HCT116 (cell line): Measurements from ENCODE around the gene HOXD10.

Source experiments
- CEBPB ChIP-seq: IDR thresholded peaks from 2 replicates; pipeline ENCODE4 v1.6.1; 2012; ENCODE audit warnings: low read depth
- EZH2 ChIP-seq: fragments of 200-600 bp; sonication (generic); IDR thresholded peaks from 2 replicates; pipeline ENCODE4 v1.6.1; 2017; ENCODE audit warnings: antibody characterized with exemption, mixed run types
- EZH2phosphoT487 ChIP-seq: fragments of 200-600 bp; IDR thresholded peaks from 2 replicates; pipeline ENCODE4 v1.6.1; 2018; ENCODE audit warnings: antibody characterized with exemption, borderline replicate concordance
- FOSL1 ChIP-seq: IDR thresholded peaks from 2 replicates; pipeline ENCODE4 v1.6.1; 2012; ENCODE audit warnings: low read depth
- POLR2A ChIP-seq: IDR thresholded peaks from 2 replicates; pipeline ENCODE4 v1.7.0; 2011; ENCODE audit warnings: borderline replicate concordance; ENCODE audit not compliant: insufficient read depth, insufficient read length; ENCODE audit errors: extremely low read depth
- POLR2AphosphoS5 ChIP-seq: IDR thresholded peaks from 2 replicates; pipeline ENCODE4 v1.6.1; 2011; ENCODE audit warnings: mild to moderate bottlenecking, low read depth, low read length, moderate library complexity
- RAD21 ChIP-seq: IDR thresholded peaks from 2 replicates; pipeline ENCODE4 v1.6.1; 2012; ENCODE audit warnings: low read depth, mild to moderate bottlenecking
- SIN3A ChIP-seq: IDR thresholded peaks from 2 replicates; pipeline ENCODE4 v1.6.1; 2012; ENCODE audit warnings: low read depth
- TF ChIP-seq, protein P1 (sequence below), 3 experiments: fragments of 200-600 bp in 1 of 3; sonication (generic) in 1 of 3; IDR thresholded peaks in 2 of 3; conservative IDR thresholded peaks in 1 of 3; 2 replicates each; pipeline ENCODE4 v1.5.1; 2012 to 2017; ENCODE audit warnings: low read depth in 2 of 3, low read length in 2 of 3, antibody characterized with exemption in 1 of 3, borderline replicate concordance in 1 of 3, control low read depth in 1 of 3, mild to moderate bottlenecking in 1 of 3, mixed read lengths in 1 of 3, mixed run types in 1 of 3, moderate library complexity in 1 of 3; ENCODE audit not compliant: insufficient read depth in 1 of 3
- TF ChIP-seq, protein P2 (sequence below): IDR thresholded peaks from 2 replicates; pipeline ENCODE4 v1.6.1; 2012

DNA sequence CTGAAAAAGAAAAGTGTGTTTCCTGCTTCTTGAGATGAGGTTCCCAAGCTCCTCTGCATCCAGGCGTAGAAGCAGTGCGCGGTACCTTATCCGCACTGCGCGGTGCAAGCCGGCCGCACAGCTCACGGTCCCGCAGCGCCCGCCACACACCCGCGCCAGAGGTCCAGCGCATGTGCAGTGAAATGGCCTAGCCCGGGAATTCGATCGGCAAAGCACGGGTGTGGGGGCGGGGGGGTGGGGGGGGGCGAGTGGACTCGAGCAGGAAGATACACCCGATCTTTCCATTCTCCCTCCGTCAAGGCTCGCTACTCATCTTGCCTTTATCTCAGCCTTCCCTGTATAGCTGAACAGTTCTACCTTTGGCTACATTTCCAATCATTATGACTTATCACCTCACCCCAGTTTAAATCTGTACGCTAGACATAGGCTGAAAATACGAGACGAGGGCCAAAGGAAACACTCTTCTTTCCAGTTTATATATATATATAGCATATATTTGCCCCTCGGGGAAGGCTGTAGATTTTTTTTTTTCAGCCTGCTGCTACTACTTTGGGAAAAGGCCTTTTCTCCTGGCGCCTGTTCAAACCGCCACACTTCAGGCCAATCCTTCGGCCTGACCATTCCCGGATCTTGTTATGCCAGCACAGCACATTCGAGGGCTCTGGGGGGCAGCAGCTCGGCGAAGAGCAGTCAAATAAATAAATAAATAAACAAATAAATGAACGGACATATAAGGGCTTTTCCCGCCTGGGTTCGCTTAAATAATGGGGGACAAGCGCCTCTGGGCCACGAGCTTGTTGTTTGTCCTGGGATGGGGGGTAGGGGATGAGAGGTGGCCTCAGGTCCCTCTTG lies 23.3 kb downstream of the HOXD10 start:
- no peak for TF ChIP-seq POLR2AphosphoS5
- no peak for TF ChIP-seq EZH2
- no peak for TF ChIP-seq FOSL1
- TF ChIP-seq, protein P1, sequence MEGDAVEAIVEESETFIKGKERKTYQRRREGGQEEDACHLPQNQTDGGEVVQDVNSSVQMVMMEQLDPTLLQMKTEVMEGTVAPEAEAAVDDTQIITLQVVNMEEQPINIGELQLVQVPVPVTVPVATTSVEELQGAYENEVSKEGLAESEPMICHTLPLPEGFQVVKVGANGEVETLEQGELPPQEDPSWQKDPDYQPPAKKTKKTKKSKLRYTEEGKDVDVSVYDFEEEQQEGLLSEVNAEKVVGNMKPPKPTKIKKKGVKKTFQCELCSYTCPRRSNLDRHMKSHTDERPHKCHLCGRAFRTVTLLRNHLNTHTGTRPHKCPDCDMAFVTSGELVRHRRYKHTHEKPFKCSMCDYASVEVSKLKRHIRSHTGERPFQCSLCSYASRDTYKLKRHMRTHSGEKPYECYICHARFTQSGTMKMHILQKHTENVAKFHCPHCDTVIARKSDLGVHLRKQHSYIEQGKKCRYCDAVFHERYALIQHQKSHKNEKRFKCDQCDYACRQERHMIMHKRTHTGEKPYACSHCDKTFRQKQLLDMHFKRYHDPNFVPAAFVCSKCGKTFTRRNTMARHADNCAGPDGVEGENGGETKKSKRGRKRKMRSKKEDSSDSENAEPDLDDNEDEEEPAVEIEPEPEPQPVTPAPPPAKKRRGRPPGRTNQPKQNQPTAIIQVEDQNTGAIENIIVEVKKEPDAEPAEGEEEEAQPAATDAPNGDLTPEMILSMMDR (IDR thresholded peaks at IDR 0.05 in 2 of 3, conservative IDR thresholded peaks at IDR 0.05 in 1 of 3; ENCODE audit: borderline replicate concordance in 1 of 3, insufficient read depth in 1 of 3, low read depth in 2 of 3, low read length in 2 of 3): no peak
- TF ChIP-seq RAD21: no peak
- no peak for TF ChIP-seq POLR2A
- TF ChIP-seq, protein P2, sequence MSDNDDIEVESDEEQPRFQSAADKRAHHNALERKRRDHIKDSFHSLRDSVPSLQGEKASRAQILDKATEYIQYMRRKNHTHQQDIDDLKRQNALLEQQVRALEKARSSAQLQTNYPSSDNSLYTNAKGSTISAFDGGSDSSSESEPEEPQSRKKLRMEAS: no peak
- no peak for TF ChIP-seq SIN3A
- no peak for TF ChIP-seq EZH2phosphoT487
- TF ChIP-seq CEBPB: no peak
